Hepatocyte (in vitro differentiated cells): ENCODE measurements around the gene KRR1. TPM values are rescaled to one million over a fixed set of nuclear protein-coding genes. Genes with fewer than 3 reads are reported as not detected.

Source experiments
- DNase-seq: peaks from one replicate; pipeline ENCODE4 v3.0.0-alpha.2; 2016; ENCODE audit warnings: low spot score
- H2AFZ ChIP-seq: fragments of 200-600 bp; sonication (generic); 2 replicates; pipeline ENCODE4 v1.6.0; 2016; ENCODE audit warnings: antibody characterized with exemption, mild to moderate bottlenecking
- H3K27ac ChIP-seq: fragments of 200-600 bp; sonication (generic); 2 replicates; pipeline ENCODE4 v1.5.1; 2016; ENCODE audit warnings: mild to moderate bottlenecking
- H3K27me3 ChIP-seq: fragments of 200-600 bp; sonication (generic); 2 replicates; pipeline ENCODE4 v1.6.1; 2016
- H3K36me3 ChIP-seq: fragments of 200-600 bp; sonication (generic); replicated peaks from 2 replicates; pipeline ENCODE4 v1.5.1; 2016; ENCODE audit warnings: low read depth; ENCODE audit not compliant: insufficient read depth
- H3K4me1 ChIP-seq: fragments of 200-600 bp; sonication (generic); 2 replicates; pipeline ENCODE4 v1.5.1; 2016; ENCODE audit warnings: mild to moderate bottlenecking, moderate library complexity; ENCODE audit not compliant: insufficient read depth
- H3K4me2 ChIP-seq: fragments of 200-600 bp; sonication (generic); 2 replicates; pipeline ENCODE4 v1.6.0; 2016
- H3K4me3 ChIP-seq: fragments of 200-600 bp; sonication (generic); 2 replicates; pipeline ENCODE4 v1.5.1; 2016; ENCODE audit warnings: mild to moderate bottlenecking
- H3K79me2 ChIP-seq: fragments of 200-600 bp; sonication (generic); 2 replicates; pipeline ENCODE4 v1.6.0; 2017; ENCODE audit warnings: mild to moderate bottlenecking
- H3K9me2 ChIP-seq: fragments of 200-600 bp; sonication (generic); replicated peaks from 2 replicates; pipeline ENCODE4 v1.6.0; 2017; ENCODE audit warnings: mild to moderate bottlenecking; ENCODE audit not compliant: insufficient read depth
- H3K9me3 ChIP-seq: fragments of 200-600 bp; sonication (generic); 2 replicates; pipeline ENCODE4 v1.5.1; 2016; ENCODE audit warnings: low read depth, mild to moderate bottlenecking
- H4K20me1 ChIP-seq: fragments of 200-600 bp; sonication (generic); 2 replicates; pipeline ENCODE4 v1.6.0; 2016; ENCODE audit warnings: mild to moderate bottlenecking; ENCODE audit not compliant: insufficient read depth, poor library complexity, severe bottlenecking
- CTCF ChIP-seq: fragments of 200-600 bp; sonication (generic); IDR thresholded peaks from 2 replicates; pipeline ENCODE4 v1.5.1; 2016; ENCODE audit warnings: antibody characterized with exemption, mild to moderate bottlenecking; ENCODE audit not compliant: poor library complexity
- EZH2 ChIP-seq: fragments of 200-600 bp; sonication (generic); IDR thresholded peaks from 2 replicates; pipeline ENCODE4 v1.6.1; 2016; ENCODE audit warnings: antibody characterized with exemption, mild to moderate bottlenecking, borderline replicate concordance
- EZH2phosphoT487 ChIP-seq: fragments of 200-600 bp; sonication (generic); IDR thresholded peaks from one replicate; pipeline ENCODE4 v1.6.1; 2018; ENCODE audit warnings: antibody characterized with exemption, mild to moderate bottlenecking, low read depth, moderate library complexity; ENCODE audit not compliant: unreplicated experiment, severe bottlenecking
- WGBS: methylation state at CpG from one replicate; pipeline ENCODE4 v1.1.6; 2016; ENCODE audit warnings: low lambda C conversion rate; ENCODE audit errors: missing lambda C conversion rate; 5-methylcytosine and 5-hydroxymethylcytosine counted together
- polyA plus RNA-seq: library from polyadenylated mRNA; unstranded; fragments of >200 nt; fragmentation: Nextera tagmentation; extraction: Ambion mirVana; gene quantifications from 2 replicates; pipeline ENCODE4 v1.2.1, GENCODE V29; 2016
- total RNA-seq: library from RNA; depleted of rRNA; stranded (reverse); fragments of >200 nt; gene quantifications from 2 replicates; pipeline ENCODE4 v1.2.3, GENCODE V29; 2014

Gene KRR1
- total and polyA plus RNA-seq, 2 experiments from 2014 or later = 23.6 to 42.8 TPM

- Histone ChIP-seq H3K36me3 (no peaks in the 10 kb centered on the region), H3K9me2 (no peaks in the 10 kb centered on the region), H3K4me3 (no peak overlapping the region), H3K27me3 (no peaks in the 10 kb centered on the region), H3K4me1 (peaks cover 6% of the 10 kb centered on the region), H2AFZ (no peak overlapping the region), H3K4me2 (no peak overlapping the region), H4K20me1 (no peaks in the 10 kb centered on the region), H3K9me3 (no peaks in the 10 kb centered on the region), H3K79me2 (no peaks in the 10 kb centered on the region), H3K27ac (no peak overlapping the region)
- WGBS = 73% methylated on average over 2 of the region's 2 CpGs
- TF ChIP-seq EZH2phosphoT487 = no peak
- TF ChIP-seq CTCF = no peak
- no peak for TF ChIP-seq EZH2
- DNase-seq = no peak
Measured at GRCh38 chr12:75483431-75483830, 28.0 kb downstream of the KRR1 start.

GRCh38 chr12:75482646-75483045 is 28.8 kb downstream of the KRR1 start:
- H3K9me3 ChIP-seq = no peaks in the 10 kb centered on the region
- 55% methylated on average over 4 of the region's 4 CpGs for WGBS
- no peak overlapping the region for H3K4me3 ChIP-seq
- no peaks in the 10 kb centered on the region for H3K9me2 ChIP-seq
- no peaks in the 10 kb centered on the region for H3K36me3 ChIP-seq
- H4K20me1 ChIP-seq = no peaks in the 10 kb centered on the region
- peak overlapping the region; percentile 70 for H3K4me2 ChIP-seq
- peaks cover 6% of the 10 kb centered on the region for H3K4me1 ChIP-seq
- no peaks in the 10 kb centered on the region for H3K27me3 ChIP-seq
- TF ChIP-seq EZH2 (no peak), CTCF (no peak), EZH2phosphoT487 (no peak)
- DNase-seq = no peak
- no peak overlapping the region for H3K27ac ChIP-seq
- H3K79me2 ChIP-seq = no peaks in the 10 kb centered on the region
- no peak overlapping the region for H2AFZ ChIP-seq

- H3K27me3 ChIP-seq = no peaks in the 10 kb centered on the region
- H2AFZ ChIP-seq = no peak overlapping the region
- H3K27ac ChIP-seq = no peak overlapping the region
- no peaks in the 10 kb centered on the region for H3K9me3 ChIP-seq
- DNase-seq = no peak
- peak overlapping the region; percentile 70 for H3K4me2 ChIP-seq
- no peaks in the 10 kb centered on the region for H4K20me1 ChIP-seq
- H3K79me2 ChIP-seq = no peaks in the 10 kb centered on the region
- H3K4me3 ChIP-seq = no peak overlapping the region
- H3K9me2 ChIP-seq = no peaks in the 10 kb centered on the region
- H3K36me3 ChIP-seq = no peaks in the 10 kb centered on the region
- no peak for TF ChIP-seq EZH2
- peaks cover 6% of the 10 kb centered on the region for H3K4me1 ChIP-seq
- 80% methylated on average over 4 of the region's 4 CpGs for WGBS
Measured at GRCh38 chr12:75481774-75482173, 29.6 kb downstream of the KRR1 start.

- peak overlapping the region; percentile 2 for H3K4me3 ChIP-seq
- 72% methylated on average over 5 of the region's 5 CpGs for WGBS
- no peaks in the 10 kb centered on the region for H3K9me3 ChIP-seq
- peak overlapping the region; percentile 59 for H2AFZ ChIP-seq
- H3K27me3 ChIP-seq = no peaks in the 10 kb centered on the region
- no peaks in the 10 kb centered on the region for H3K36me3 ChIP-seq
- TF ChIP-seq EZH2phosphoT487 = no peak
- TF ChIP-seq EZH2 = no peak
- TF ChIP-seq CTCF = no peak
- no peaks in the 10 kb centered on the region for H3K79me2 ChIP-seq
- H3K9me2 ChIP-seq = no peaks in the 10 kb centered on the region
- no peak for DNase-seq
- H3K27ac ChIP-seq = peak overlapping the region; percentile 83
- peaks cover 6% of the 10 kb centered on the region for H3K4me1 ChIP-seq
- peak overlapping the region; percentile 70 for H3K4me2 ChIP-seq
- H4K20me1 ChIP-seq = no peaks in the 10 kb centered on the region
Measured at GRCh38 chr12:75481013-75481705, 30.2 kb downstream of the KRR1 start.
